Fibroblast of skin of back (primary cell): Measurements from ENCODE around the gene USP47.

Experiments used
- DNase-seq: peaks from one replicate; pipeline ENCODE4 v3.0.0-alpha.2; 2013

Gene USP47

DNA sequence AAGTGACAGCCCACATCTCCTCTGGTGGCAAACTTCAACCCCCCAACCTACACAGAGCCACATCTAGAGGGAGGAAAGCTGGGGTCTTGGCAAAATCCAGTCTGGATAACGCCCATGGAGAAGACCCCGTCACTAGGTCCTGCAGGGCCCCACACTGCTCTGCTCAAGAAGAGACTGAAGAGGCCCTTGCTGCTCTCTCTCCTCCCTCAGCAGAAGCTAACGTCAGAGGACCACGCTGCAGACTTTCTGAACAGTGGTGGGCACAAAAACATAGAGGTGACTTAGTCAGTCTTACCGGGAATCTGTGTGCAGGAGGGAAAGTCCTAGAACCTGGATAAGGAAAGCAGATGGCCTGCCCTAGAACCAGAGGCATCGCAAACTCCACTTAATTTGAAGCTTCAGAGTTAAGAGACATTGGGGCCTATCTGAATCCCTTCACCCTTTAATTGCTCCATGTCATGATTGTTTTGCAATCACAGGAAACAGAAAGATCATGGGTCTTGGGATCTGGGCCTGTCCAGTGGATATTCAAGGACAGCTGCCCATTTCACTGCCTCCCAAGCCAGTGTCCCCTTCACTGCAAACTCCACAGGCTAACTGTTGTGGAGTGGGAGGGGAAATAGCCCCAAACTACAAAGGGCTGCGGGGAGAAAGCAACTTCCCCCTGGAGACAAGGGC, 164.9 kb downstream of the USP47 start:
- no peak for DNase-seq

DNA sequence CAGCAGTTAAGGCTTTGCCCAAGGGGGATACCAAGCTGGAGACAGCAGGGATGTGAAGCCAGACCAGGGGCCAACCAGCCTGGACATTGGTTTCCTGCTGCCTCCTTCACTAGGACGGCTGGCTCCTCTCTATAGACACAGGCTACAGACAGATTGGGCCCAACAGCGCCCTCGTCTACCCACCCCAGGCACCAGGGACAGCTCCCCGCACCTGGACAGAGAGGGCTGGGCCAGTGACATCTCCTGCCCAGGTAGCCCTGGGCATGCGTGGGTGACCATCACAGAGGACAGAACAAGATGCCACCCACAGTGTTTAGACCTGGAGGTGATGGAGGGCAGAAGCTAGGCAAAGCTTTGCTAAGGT, 165.4 kb downstream of the USP47 start:
- DNase-seq, result no peak

DNA sequence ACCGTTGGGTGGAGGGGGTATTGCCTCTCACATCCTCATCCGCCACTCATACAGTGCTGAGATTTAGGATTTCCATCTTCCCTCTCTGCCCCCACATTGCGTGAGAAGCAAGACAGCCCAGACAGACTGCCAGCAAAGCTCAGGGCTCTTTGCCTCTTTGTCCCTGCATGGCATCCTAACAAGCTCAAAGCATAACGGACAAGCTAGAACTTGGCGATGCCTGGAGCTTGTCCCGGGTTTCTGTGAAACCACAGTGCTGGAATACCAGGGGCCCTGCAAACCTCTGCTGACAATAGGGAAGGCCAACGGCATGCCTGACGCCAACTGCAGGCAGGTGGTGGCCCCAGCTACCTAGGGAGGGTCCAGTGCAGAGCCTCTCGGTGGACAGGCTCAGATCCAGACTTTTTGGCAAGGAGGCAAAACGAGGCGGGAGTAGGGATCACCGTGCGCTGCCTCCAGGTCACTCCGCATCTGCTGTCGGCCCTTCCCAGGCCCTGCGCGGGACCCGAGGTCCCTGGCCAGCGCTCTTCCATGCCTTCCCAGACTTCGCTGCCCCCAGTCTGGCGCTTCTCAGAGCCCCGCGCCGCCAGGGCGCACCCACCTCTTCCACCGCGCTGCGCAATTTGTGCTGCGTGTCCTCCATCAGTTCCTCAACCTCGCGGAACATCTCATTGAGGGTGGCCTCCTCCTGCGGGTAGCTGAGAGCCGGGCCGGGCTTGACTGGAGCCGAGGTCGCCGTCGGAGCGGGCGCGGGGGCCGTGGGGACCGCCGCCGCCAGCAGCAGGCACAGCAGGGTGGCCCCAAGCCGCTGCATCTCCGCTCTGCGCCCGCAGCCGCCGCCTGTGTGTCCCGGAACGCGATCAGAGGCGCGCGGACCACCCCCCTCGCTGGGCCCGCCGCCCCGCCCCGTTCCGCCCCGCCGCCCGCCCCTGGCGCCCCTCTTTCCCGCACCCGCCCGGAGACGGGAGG, 166.3 kb downstream of the USP47 start, which contains the start of gene DKK3:
Gene DKK3 (minus strand): TSS at position 858 of the 969 bp plus-strand sequence. CDS start 44 bp downstream, at position 814.
- DNase-seq, result peak; percentile 45
